Parathyroid adenoma (tissue), 2 donors: ENCODE data around the gene RGS4.
"Not testable (repeated sequence)": the region's sequence is repeated elsewhere in the genome, so short reads cannot be mapped to it uniquely, and the experiment has no call there.

Experiments
- H2AFZ ChIP-seq: fragments of 300-600 bp; sonication (generic); one replicate; pipeline ENCODE4 v1.7.0; 2017; ENCODE audit warnings: antibody characterized with exemption, mild to moderate bottlenecking
- H3K27ac ChIP-seq: fragments of 300-600 bp; sonication (generic); one replicate; pipeline ENCODE4 v1.7.0; 2017
- H3K27me3 ChIP-seq: fragments of 300-600 bp; sonication (generic); one replicate; pipeline ENCODE4 v1.7.0; 2017; ENCODE audit warnings: low read length; ENCODE audit not compliant: control insufficient read depth, insufficient read depth
- H3K36me3 ChIP-seq: fragments of 300-600 bp; sonication (generic); one replicate; pipeline ENCODE4 v1.7.0; 2017; ENCODE audit warnings: low read length; ENCODE audit not compliant: control insufficient read depth, insufficient read depth
- H3K4me1 ChIP-seq: fragments of 300-600 bp; sonication (generic); one replicate; pipeline ENCODE4 v1.7.0; 2017; ENCODE audit warnings: control low read depth
- H3K4me2 ChIP-seq: fragments of 300-600 bp; sonication (generic); one replicate; pipeline ENCODE4 v1.7.0; 2017; ENCODE audit warnings: low read length
- H3K4me3 ChIP-seq: fragments of 300-600 bp; sonication (generic); one replicate; pipeline ENCODE4 v1.7.0; 2017; ENCODE audit warnings: low read depth, low read length
- H3K79me2 ChIP-seq: fragments of 300-600 bp; sonication (generic); one replicate; pipeline ENCODE4 v1.7.0; 2017; ENCODE audit warnings: control low read depth
- H3K9ac ChIP-seq: fragments of 300-600 bp; sonication (generic); one replicate; pipeline ENCODE4 v1.7.0; 2017; ENCODE audit warnings: mild to moderate bottlenecking
- H3K9me3 ChIP-seq: fragments of 300-600 bp; sonication (generic); one replicate; pipeline ENCODE4 v1.7.0; 2017; ENCODE audit warnings: low read length; ENCODE audit not compliant: control insufficient read depth
- TF ChIP-seq, protein P1 (sequence below): fragments of 300-600 bp; sonication (generic); IDR thresholded peaks from one replicate; pipeline ENCODE4 v1.7.0; 2017; ENCODE audit warnings: antibody characterized with exemption, mild to moderate bottlenecking
- donor health status: primary hyperparathyroidism.

RGS4 gene

GRCh38 chr1:163084330-163084729, 15.2 kb downstream of the RGS4 start:
- H3K27ac ChIP-seq = no peak overlapping the region
- no peaks in the 10 kb centered on the region for H3K36me3 ChIP-seq
- no peak overlapping the region for H3K9ac ChIP-seq
- no peaks in the 10 kb centered on the region for H3K27me3 ChIP-seq
- no peaks in the 10 kb centered on the region for H3K4me1 ChIP-seq
- H3K79me2 ChIP-seq = no peaks in the 10 kb centered on the region
- no peaks in the 10 kb centered on the region for H3K9me3 ChIP-seq
- no peak overlapping the region for H3K4me2 ChIP-seq
- H2AFZ ChIP-seq = no peak overlapping the region
- TF ChIP-seq, protein P1, sequence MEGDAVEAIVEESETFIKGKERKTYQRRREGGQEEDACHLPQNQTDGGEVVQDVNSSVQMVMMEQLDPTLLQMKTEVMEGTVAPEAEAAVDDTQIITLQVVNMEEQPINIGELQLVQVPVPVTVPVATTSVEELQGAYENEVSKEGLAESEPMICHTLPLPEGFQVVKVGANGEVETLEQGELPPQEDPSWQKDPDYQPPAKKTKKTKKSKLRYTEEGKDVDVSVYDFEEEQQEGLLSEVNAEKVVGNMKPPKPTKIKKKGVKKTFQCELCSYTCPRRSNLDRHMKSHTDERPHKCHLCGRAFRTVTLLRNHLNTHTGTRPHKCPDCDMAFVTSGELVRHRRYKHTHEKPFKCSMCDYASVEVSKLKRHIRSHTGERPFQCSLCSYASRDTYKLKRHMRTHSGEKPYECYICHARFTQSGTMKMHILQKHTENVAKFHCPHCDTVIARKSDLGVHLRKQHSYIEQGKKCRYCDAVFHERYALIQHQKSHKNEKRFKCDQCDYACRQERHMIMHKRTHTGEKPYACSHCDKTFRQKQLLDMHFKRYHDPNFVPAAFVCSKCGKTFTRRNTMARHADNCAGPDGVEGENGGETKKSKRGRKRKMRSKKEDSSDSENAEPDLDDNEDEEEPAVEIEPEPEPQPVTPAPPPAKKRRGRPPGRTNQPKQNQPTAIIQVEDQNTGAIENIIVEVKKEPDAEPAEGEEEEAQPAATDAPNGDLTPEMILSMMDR = no peak
- no peak overlapping the region for H3K4me3 ChIP-seq

GRCh38 chr1:163085041-163085903, 16.1 kb downstream of the RGS4 start:
- H3K4me3 ChIP-seq = no peak overlapping the region
- H3K79me2 ChIP-seq = no peaks in the 10 kb centered on the region
- H3K27me3 ChIP-seq = no peaks in the 10 kb centered on the region
- H3K4me2 ChIP-seq = no peak overlapping the region
- TF ChIP-seq, protein P1 = no peak
- H2AFZ ChIP-seq = no peak overlapping the region
- H3K9ac ChIP-seq = no peak overlapping the region
- H3K4me1 ChIP-seq = no peaks in the 10 kb centered on the region
- no peaks in the 10 kb centered on the region for H3K36me3 ChIP-seq
- no peak overlapping the region for H3K27ac ChIP-seq
- no peaks in the 10 kb centered on the region for H3K9me3 ChIP-seq

DNA sequence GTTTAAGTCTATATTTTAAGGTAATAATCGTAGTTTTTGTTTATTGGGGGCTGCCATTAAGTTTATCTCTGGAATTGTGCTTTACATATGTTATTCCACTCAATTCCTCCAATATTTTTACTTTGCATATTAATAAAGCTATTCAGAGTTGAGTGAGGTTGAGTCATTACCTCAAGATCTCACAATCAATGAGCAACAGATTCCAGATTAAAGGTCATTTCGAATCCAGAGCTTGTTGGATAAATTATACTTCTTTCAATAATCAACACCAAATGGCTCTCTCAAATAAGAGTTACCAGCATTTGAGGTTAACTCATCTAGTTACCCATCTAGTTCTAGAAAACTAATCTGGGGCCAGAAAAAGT, 16.7 kb downstream of the RGS4 start:
- TF ChIP-seq, protein P1 = no peak
- no peak overlapping the region for H3K4me3 ChIP-seq
- no peak overlapping the region for H2AFZ ChIP-seq
- H3K4me1 ChIP-seq = no peaks in the 10 kb centered on the region
- H3K4me2 ChIP-seq = no peak overlapping the region
- H3K36me3 ChIP-seq = no peaks in the 10 kb centered on the region
- H3K27ac ChIP-seq = no peak overlapping the region
- no peaks in the 10 kb centered on the region for H3K27me3 ChIP-seq
- H3K9me3 ChIP-seq = no peaks in the 10 kb centered on the region
- no peaks in the 10 kb centered on the region for H3K79me2 ChIP-seq
- H3K9ac ChIP-seq = no peak overlapping the region

GRCh38 chr1:163089117-163089516, 20.0 kb downstream of the RGS4 start:
- not testable (repeated sequence) for H3K79me2 ChIP-seq, H3K27me3 ChIP-seq, H3K36me3 ChIP-seq, H2AFZ ChIP-seq, H3K9me3 ChIP-seq, H3K27ac ChIP-seq, H3K4me1 ChIP-seq, H3K4me2 ChIP-seq, H3K4me3 ChIP-seq, H3K9ac ChIP-seq

- Histone ChIP-seq H3K79me2 (no peaks in the 10 kb centered on the region), H3K27me3 (no peaks in the 10 kb centered on the region), H3K9ac (no peak overlapping the region), H3K4me3 (no peak overlapping the region), H2AFZ (no peak overlapping the region), H3K27ac (no peak overlapping the region), H3K9me3 (no peaks in the 10 kb centered on the region), H3K36me3 (no peaks in the 10 kb centered on the region), H3K4me2 (no peak overlapping the region), H3K4me1 (no peaks in the 10 kb centered on the region)
- TF ChIP-seq, protein P1 = no peak
Measured at GRCh38 chr1:163090321-163090945, 21.3 kb downstream of the RGS4 start.
